VCaP (cell line): ENCODE results near the gene SLC1A2.

ENCODE experiments used
- H3K27ac ChIP-seq: fragments of 450-650 bp; 2 replicates; pipeline ENCODE4 v1.5.1; 2017
- TF ChIP-seq, protein P1 (sequence below): fragments of 450-650 bp; conservative IDR thresholded peaks from 2 replicates; pipeline ENCODE4 v1.5.1; 2017; ENCODE audit warnings: mild to moderate bottlenecking, moderate library complexity

Gene SLC1A2

DNA sequence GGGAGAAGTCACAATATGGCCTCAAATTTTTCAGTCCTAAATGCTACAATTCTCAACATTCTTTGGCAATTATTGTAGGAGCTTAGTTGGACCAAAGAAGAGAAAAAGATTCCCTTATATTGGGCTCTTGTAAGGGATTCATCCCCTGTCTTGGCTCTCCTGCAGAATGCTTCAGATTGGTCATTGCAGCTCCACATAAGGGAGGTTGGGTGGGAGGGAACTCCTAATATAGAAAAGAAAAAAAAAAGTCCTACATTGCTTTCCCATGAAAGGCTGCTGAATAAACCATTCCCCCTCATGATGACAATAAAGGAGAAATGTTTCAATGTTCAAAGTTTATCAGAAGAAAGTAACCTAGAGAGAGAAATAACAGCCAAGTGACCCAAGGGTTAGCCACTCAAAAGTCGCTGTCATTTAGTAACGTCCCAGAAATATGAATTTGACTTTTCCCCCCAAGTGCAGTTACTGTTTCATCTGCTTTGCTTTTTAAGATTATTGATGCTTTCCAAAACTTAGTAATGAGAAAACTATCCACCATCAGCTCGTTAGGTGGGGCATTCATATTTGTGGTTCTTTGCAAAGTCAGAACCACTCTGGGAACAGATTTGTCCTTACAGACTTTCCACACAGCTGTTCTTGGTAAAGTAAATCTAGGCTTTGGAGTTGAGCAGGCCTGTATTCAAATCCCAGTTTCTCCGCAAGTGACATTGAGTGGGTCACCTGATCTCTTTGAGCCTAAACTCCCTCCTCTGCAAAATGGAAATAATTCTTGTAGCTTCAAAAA lies 5.0 kb upstream of the SLC1A2 start:
- no peak overlapping the region for H3K27ac ChIP-seq
- TF ChIP-seq, protein P1, sequence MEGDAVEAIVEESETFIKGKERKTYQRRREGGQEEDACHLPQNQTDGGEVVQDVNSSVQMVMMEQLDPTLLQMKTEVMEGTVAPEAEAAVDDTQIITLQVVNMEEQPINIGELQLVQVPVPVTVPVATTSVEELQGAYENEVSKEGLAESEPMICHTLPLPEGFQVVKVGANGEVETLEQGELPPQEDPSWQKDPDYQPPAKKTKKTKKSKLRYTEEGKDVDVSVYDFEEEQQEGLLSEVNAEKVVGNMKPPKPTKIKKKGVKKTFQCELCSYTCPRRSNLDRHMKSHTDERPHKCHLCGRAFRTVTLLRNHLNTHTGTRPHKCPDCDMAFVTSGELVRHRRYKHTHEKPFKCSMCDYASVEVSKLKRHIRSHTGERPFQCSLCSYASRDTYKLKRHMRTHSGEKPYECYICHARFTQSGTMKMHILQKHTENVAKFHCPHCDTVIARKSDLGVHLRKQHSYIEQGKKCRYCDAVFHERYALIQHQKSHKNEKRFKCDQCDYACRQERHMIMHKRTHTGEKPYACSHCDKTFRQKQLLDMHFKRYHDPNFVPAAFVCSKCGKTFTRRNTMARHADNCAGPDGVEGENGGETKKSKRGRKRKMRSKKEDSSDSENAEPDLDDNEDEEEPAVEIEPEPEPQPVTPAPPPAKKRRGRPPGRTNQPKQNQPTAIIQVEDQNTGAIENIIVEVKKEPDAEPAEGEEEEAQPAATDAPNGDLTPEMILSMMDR: no peak

DNA sequence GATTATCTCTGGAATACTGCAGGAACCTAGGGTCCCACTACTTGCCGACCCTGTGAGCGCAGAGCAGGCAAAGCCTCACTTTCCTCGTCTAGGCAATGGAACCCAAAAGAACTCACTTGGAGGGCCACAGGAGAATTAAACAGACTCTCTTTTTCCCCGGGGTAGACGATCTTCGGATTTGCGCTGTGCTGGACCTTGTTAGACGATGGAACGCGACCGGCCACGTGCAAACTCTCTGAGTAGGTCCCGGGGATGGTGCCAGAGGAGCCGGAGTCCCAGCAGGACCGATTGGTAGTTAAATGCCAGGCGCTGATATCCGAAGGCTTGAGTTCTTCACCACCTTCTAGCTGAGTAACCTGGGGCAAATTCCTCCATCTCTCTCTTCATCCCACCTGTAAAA lies 1.0 kb upstream of the SLC1A2 start:
- TF ChIP-seq, protein P1: no peak
- H3K27ac ChIP-seq: no peak overlapping the region

DNA sequence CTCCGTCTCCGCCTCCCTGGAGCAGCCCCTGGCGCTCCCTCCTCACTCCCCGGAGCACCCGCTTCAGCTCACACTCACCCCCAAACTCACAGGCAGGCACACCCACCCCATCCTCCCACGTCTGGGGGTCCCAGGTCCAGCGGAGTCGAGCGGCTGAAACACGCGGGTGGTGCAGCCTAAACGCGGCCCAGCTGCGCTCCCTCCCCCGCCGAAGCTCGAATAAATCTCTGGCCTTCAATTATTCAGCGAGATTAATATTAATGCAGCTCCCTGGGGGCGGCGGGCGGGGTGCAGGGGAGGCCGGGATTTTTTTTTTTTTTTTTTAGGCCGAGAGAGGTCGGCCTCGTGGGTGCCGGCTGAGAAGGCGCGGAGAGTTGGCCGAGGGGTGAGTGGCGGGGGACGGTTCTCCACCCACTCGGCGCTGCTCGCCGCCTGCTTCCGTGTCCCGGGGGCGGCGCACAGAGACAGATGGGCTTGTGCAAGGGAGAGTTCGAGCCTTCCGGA lies 524 bp upstream of the SLC1A2 start:
- H3K27ac ChIP-seq: peak overlapping the region; percentile 67; the same call in 1 of the 2 replicates
- TF ChIP-seq, protein P1: no peak

DNA sequence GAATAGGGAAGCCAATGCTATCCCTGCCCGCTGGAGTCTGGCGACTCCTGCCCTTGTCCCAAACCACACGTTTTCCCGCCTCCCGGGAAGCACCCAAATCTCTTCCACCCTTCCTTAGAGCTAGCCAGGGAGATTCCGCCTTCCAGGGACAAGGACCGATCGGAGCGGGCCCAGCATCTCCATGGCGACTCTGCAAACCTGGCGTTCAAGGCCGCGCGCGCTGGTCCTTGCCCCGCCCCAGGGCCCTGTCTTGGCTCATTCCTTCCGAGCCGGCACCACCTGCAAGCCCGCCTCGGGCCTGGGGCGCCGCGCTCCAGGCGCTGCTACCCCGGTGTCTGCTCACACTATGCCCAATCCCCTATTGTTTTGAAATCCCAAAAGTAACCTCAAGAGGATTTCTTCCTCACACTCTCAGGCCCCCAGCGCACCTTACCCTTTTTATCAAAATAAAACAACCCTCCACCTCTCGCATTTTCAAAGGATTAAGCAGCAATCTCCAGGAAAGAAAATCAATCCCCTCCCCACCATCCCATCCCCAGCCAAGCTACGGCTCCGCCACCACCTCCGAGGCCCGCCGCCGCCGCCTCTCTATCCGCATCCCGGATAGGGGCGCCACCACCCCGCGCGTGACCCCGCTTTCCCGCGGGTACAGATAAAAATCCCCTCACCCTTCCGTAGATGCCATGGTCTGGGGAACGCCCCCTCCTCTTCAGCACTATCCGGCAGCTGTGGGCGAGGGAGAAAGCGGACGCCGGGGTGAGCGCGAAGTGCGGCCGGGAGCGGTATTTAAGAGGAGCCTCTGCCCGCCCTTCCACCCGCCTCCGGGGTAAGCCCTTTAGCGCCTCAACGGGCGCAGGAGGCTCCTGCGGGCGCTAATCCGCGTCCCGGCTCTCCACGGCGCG lies 825 bp downstream of the SLC1A2 start:
- H3K27ac ChIP-seq: peak overlapping the region; percentile 67
- TF ChIP-seq, protein P1: no peak

DNA sequence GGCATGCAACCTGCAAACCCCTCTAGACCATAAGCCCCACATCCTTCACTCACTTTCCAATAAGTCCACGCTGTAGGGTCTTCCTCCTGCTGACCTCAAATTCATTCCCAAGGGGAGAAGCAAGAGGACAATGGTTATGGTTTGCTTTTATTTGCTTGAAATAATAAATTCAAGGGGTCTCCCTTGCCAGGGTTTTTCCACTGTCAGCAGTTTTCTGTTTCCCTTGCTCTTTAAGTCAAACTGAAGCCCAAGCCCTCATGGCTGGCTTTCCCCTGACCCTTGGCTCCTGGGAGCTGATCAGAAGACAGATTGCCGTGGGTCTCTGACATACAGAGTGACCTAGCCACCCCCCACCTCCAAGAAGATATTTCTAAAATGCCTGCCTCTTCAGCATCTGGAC lies 3.9 kb downstream of the SLC1A2 start:
- TF ChIP-seq, protein P1: no peak

DNA sequence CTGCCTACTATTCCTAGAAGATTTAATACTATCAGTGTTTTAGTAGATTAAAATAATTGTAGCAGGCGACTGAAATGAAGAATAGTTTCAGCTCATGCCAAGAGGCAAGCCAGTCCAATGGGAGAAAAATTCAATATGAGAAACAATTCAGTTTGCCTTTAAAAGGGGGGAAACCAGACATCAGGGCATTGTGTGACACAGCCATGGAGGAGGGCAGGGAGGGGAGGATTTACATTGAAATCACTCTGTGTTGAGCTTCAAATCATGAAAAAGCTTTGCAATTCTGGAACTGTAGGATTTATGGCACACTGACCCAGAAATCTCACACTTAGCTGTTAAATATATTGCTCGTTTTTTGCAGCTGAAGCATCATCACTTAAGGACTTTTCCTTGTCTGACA lies 4.6 kb downstream of the SLC1A2 start:
- TF ChIP-seq, protein P1: no peak
- no peak overlapping the region for H3K27ac ChIP-seq

More for the DNA sequence above, 3.9 kb downstream of the SLC1A2 start:
- H3K27ac ChIP-seq: no peak overlapping the region

DNA sequence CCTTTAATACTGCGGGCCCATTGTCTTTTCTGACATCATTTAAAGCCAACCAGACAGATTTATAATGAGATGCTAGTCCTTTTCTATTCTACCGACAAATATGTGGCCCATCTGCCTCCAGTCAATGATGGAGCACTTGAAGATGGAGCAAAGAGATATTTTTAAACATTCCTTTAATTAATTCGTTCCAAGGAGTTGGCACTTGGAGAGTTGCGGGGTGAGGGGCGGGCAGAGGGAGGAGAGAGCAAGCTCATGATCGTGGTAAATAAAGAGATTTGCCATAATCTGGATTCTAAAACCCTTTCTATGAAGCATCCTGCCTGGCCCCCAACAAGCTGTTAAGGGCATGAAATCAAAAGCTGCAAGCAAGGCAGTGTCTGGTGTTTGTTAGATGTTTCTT lies 5.0 kb downstream of the SLC1A2 start:
- TF ChIP-seq, protein P1: no peak
- no peak overlapping the region for H3K27ac ChIP-seq
